ENCODE measurements around the gene KCNK7.

KCNK7 gene

DNA sequence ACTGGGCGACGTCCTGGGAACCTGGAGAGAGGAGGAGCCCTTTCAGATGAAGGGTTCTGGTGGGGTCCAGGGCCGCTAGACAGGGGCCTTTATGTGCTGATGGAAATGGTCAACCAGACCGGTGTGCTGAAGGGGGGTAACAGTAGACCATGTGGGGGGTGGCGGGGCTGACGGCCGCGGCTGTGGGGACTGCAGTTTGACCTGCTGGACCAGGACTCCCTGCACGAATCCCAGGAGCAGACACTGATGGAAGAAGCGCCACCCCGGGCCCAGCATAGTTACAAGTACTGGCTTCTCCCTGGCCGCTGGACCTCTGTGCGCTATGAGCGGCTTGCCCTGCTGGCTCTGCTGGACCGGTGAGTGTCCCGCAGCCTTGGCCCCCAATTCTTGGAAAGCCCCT, 26.4 kb upstream of the KCNK7 start:
- peaks cover 19% of the 10 kb centered on the region for H3K4me1 ChIP-seq (ENCODE audit: insufficient read depth, low read length)

DNA sequence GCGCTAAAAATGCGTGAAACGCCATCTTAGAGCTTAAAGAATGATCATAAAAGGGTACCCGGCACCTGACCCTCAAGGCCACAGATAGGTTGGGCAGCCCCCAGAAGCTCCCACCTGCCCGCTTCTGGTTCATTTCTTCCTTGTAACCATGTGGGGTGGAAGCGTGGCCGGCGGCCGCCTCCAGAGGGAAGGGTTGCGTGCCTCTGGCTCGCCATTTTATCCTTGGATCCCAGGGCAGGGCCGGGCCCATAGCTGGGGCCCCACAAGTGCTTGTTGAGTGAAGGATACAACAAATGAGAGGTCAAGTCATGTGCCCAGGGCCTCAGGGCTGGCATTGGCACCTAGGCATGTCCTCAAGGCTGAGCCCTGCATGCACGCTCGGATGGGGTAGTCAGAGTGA, 25.9 kb upstream of the KCNK7 start:
- H3K9ac ChIP-seq (ENCODE audit: low read depth, low read length): no peak overlapping the region
- H3K4me2 ChIP-seq (ENCODE audit: insufficient read depth, low read length): no peak overlapping the region
- H3K9me3 ChIP-seq (ENCODE audit: insufficient read depth, low read length, severe bottlenecking): no peaks in the 10 kb centered on the region
- no peak overlapping the region for H2AFZ ChIP-seq (ENCODE audit: low read depth, low read length)
- peaks cover 50% of the 10 kb centered on the region for H3K79me2 ChIP-seq (ENCODE audit: insufficient read depth, low read length)
- no peak overlapping the region for H3K4me3 ChIP-seq (ENCODE audit: low read depth in 1 of 2, low read length in 2 of 2)
- TF ChIP-seq, protein P1, sequence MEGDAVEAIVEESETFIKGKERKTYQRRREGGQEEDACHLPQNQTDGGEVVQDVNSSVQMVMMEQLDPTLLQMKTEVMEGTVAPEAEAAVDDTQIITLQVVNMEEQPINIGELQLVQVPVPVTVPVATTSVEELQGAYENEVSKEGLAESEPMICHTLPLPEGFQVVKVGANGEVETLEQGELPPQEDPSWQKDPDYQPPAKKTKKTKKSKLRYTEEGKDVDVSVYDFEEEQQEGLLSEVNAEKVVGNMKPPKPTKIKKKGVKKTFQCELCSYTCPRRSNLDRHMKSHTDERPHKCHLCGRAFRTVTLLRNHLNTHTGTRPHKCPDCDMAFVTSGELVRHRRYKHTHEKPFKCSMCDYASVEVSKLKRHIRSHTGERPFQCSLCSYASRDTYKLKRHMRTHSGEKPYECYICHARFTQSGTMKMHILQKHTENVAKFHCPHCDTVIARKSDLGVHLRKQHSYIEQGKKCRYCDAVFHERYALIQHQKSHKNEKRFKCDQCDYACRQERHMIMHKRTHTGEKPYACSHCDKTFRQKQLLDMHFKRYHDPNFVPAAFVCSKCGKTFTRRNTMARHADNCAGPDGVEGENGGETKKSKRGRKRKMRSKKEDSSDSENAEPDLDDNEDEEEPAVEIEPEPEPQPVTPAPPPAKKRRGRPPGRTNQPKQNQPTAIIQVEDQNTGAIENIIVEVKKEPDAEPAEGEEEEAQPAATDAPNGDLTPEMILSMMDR (IDR thresholded peaks at IDR 0.05; ENCODE audit: borderline replicate concordance, extremely low read depth, low read length, poor library complexity, severe bottlenecking): no peak
- TF ChIP-seq EZH2 (IDR thresholded peaks at IDR 0.05; ENCODE audit: borderline replicate concordance, low read depth, low read length, severe bottlenecking): no peak
- peaks cover 64% of the 10 kb centered on the region for H4K20me1 ChIP-seq (ENCODE audit: insufficient read depth, low read length)
- ATAC-seq (ENCODE audit: insufficient read depth, low read depth) (no peak), DNase-seq (no peak)
- peaks cover 94% of the 10 kb centered on the region for H3K36me3 ChIP-seq (ENCODE audit: insufficient read depth, low read length)
- H3K27me3 ChIP-seq (ENCODE audit: insufficient read depth, low read length, poor library complexity): no peaks in the 10 kb centered on the region
- H3K4me1 ChIP-seq (ENCODE audit: insufficient read depth, low read length): peaks cover 25% of the 10 kb centered on the region
- H3K27ac ChIP-seq (ENCODE audit: low read length): no peak overlapping the region

More for the DNA sequence above, 26.4 kb upstream of the KCNK7 start:
- Histone ChIP-seq H3K4me2 (ENCODE audit: insufficient read depth, low read length) (no peak overlapping the region), H3K27ac (ENCODE audit: low read length) (no peak overlapping the region), H3K4me3 (ENCODE audit: low read depth in 1 of 2, low read length in 2 of 2) (no peak overlapping the region), H3K79me2 (ENCODE audit: insufficient read depth, low read length) (peaks cover 45% of the 10 kb centered on the region), H3K27me3 (ENCODE audit: insufficient read depth, low read length, poor library complexity) (no peaks in the 10 kb centered on the region), H3K9ac (ENCODE audit: low read depth, low read length) (no peak overlapping the region), H3K36me3 (ENCODE audit: insufficient read depth, low read length) (peaks cover 95% of the 10 kb centered on the region), H4K20me1 (ENCODE audit: insufficient read depth, low read length) (peaks cover 64% of the 10 kb centered on the region), H3K9me3 (ENCODE audit: insufficient read depth, low read length, severe bottlenecking) (no peaks in the 10 kb centered on the region), H2AFZ (ENCODE audit: low read depth, low read length) (no peak overlapping the region)
- TF ChIP-seq EZH2 (IDR thresholded peaks at IDR 0.05; ENCODE audit: borderline replicate concordance, low read depth, low read length, severe bottlenecking): no peak
- TF ChIP-seq, protein P1 (IDR thresholded peaks at IDR 0.05; ENCODE audit: borderline replicate concordance, extremely low read depth, low read length, poor library complexity, severe bottlenecking): no peak
- ATAC-seq (ENCODE audit: insufficient read depth, low read depth) (no peak), DNase-seq (no peak)

DNA sequence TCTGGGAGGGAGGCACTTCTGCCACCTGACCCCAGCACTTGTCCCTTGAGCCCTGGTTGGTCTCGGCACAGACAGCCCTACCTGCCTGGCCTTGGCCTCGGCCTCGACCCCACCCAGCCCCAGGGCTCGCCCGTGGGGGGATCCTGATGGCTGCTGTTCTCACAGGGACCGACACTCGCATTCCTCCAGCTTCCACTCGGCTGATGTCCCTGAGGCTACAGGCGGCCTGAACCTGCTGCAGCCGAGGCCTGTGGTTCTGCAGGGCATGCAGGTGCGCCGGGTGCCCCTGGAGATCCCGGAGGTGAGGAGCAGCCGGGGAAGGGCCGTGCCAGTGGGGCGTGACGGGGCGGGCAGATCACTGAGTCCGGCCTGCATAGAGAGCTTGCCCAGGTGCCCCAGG, 25.1 kb upstream of the KCNK7 start:
- Histone ChIP-seq H3K36me3 (ENCODE audit: insufficient read depth, low read length) (peaks cover 91% of the 10 kb centered on the region), H3K4me2 (ENCODE audit: insufficient read depth, low read length) (no peak overlapping the region), H3K9ac (ENCODE audit: low read depth, low read length) (no peak overlapping the region), H3K4me1 (ENCODE audit: insufficient read depth, low read length) (peaks cover 28% of the 10 kb centered on the region), H3K79me2 (ENCODE audit: insufficient read depth, low read length) (peaks cover 58% of the 10 kb centered on the region), H4K20me1 (ENCODE audit: insufficient read depth, low read length) (peaks cover 68% of the 10 kb centered on the region), H3K4me3 (ENCODE audit: low read depth in 1 of 2, low read length in 2 of 2) (no peak overlapping the region), H2AFZ (ENCODE audit: low read depth, low read length) (no peak overlapping the region), H3K9me3 (ENCODE audit: insufficient read depth, low read length, severe bottlenecking) (no peaks in the 10 kb centered on the region), H3K27ac (ENCODE audit: low read length) (no peak overlapping the region), H3K27me3 (ENCODE audit: insufficient read depth, low read length, poor library complexity) (no peaks in the 10 kb centered on the region)
- no peak for ATAC-seq (ENCODE audit: insufficient read depth, low read depth)
- no peak for TF ChIP-seq EZH2 (IDR thresholded peaks at IDR 0.05; ENCODE audit: borderline replicate concordance, low read depth, low read length, severe bottlenecking)
- TF ChIP-seq, protein P1 (IDR thresholded peaks at IDR 0.05; ENCODE audit: borderline replicate concordance, extremely low read depth, low read length, poor library complexity, severe bottlenecking): no peak
- no peak for DNase-seq
